ENCODE measurements around the gene TNFAIP8L1. TPM values are rescaled to one million over a fixed set of nuclear protein-coding genes. Genes with fewer than 3 reads are reported as not detected.

Gene TNFAIP8L1
- total RNA-seq, 2 donors from 2014 or later: 5.7 to 6.1 TPM

DNA sequence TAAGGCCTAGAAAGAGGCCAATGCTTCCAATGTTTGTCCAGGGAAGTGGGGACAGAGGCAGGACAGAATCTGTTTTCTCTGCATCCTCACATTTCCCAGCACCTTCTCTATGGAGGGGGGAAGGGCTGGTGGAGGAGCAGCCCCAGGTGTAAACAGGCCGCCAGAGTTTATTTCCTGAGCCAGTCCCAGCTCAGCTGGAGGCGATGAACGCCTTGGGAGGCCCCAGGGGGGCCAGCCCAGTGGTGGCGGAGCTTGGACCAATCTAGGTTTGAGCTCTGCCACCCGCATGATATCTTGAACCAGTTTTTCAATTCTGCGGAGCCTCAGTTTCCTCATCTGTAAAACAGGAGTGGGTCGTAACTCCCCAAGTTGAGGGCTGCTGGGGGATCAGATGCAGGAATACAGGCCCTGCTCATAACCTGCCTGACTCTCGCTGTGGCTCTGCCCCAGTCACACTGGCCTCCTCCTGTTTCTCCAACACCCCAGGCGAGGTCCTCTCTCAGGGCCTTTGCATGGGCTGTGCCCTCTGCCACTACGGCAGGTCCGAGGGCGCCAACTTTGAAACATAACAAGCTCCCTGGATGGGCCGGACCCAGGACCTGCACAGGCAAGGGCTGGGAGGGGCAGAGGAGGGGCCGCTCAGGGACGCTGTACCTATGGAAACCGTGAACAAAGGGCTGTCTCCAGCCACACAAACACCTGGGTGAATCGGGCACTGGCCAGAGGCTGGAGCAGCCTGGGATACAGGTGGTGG, 1.1 kb downstream of the TNFAIP8L1 start:
- intact Hi-C loops (cut with DNase I): no loop called here
- no peak for DNase-seq (ENCODE audit: low spot score)

DNA sequence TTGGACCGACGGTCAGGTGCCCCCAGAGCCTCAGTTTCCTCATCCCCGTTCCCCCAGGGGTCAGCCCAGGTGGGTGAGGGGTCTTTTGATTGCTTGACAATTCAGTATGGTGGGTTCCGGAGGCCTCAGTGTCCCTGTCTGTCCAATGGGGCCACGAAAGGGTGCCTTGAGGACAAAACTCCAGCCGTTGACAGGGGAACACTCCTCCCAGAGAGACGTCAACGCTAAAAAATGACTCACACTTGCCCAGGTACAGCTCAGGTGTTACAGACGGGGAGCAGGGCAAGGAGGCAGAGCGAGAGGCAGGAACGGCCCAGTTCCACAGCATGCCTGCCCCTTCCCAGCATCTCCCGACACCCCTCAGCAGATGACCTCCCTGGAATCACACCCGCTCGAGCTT, 1.8 kb downstream of the TNFAIP8L1 start:
- intact Hi-C loops (cut with DNase I): no loop called here
- no peak for DNase-seq (ENCODE audit: low spot score)

DNA sequence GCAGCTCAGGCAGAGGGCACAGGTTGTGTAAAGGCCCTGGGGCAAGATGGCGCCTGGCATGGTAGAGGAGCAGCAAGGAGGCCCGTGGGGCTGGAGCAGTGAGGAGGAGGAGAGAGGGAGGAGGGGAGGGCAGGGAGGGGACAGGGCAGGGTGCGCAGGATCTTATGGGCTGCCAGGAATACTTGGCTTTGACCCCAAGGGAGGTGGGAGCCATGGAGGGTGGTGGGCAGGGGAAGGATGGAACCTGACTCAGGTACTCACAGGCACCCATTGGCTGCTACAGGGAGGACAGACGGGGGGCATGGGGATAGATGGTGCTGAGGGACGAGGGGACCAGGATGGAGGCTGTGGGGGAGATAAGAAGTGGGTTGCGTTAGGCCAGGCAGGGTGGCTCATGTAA, 3.3 kb downstream of the TNFAIP8L1 start:
- DNase-seq (ENCODE audit: low spot score): no peak
- intact Hi-C loops (cut with DNase I): no loop called here

DNA sequence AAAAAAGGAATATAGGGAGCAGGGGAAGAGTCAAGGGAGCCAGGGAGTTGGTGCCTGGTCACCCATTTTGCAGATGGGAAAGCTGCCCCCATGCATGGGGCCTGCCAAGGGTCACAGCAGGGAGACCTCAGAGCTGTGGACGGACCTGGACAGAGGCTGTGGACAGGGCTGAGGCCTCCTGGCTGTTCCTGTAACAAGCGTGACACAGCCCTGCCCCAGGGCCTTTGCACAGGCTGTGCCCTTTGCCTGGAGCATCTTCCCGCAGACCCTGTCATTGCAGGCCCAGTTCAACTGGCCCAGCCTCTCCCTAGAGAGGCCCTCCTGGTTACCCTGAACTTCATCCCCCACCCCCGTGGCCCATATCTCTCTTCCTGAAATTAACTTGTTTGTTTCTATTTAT, 6.4 kb downstream of the TNFAIP8L1 start:
- intact Hi-C loops (cut with DNase I): no loop called here
- DNase-seq (ENCODE audit: low spot score): no peak

DNA sequence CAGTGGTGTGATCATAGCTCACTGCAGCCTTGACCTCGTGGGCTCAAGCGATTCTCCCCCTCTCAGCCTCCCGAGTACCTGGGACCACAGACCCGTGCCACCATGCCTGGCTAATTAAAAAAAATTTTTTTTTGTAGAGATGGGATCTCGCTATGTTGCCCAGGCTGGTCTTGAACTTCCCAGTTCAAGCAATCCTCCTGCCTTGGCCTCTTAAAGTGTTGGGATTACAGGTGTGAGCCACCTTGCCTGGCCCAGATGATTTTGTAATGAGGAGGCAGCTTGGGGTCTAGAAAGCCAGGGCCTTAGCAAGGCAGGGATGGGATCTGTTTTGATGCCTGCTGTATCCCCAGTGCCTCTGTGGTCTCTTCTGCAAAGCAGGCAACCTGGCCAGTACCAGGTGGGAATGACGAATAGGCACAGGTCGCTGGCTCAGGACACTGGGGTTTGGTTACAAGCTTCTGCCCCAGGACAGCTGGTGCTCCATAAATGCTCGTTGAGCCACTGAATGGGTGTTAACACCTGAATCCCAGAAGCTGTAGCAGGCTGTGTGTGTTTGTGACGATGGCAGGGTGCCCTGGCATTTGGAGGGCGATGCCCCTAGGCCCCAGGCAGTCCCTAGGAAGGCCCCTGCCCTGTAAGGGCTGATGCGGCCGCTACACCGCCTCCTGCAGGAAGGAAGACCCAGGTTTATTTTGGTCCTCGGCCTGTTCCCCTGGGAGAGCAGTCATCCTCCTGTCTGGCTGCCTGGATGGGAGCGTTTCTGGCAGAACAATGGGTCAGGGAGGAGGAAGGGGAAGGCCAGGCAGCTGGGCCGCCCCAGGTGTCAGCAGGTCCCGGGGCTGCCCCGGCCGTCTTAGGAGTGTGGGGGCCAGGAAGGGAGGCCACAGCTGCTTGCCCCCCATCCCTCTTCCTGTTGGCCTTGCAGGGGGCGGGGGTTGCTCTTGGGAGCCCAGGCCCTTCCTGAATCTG, 8.6 kb downstream of the TNFAIP8L1 start:
- intact Hi-C loops (cut with DNase I): no loop called here
- DNase-seq (ENCODE audit: low spot score): peak; percentile 82

DNA sequence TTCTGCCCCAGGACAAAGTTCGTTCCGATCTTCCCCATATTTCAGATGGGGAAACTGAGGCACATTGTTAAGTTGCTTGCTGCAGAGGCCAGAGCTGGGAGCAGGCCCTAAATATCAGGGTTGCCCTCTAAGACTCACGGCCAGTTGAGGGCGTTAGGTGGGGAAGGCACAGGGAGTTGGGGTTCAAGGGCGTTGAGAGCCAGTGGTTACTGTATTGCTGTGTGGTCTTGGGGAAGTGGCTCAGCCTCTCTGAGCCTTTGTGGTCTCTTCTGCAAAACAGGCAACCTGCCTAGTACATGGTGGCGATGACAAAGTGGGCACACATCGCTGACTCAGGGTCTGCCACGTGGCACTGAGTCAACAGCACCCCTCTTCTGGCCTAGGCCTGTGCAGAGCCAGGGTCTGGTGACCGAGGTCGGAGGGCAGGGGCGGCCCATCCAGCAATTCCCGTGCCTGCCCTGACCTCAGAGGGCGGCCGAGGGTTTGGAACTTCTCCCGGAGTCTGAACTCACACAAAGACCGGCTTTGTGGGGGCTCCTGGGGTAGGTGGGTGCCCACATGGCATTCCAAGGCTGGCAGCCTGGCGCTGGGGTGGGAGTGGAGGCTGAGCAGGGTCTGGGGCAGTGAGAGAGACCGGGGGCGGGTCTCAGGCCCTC, 10.2 kb downstream of the TNFAIP8L1 start:
- intact Hi-C loops (cut with DNase I): no loop called here
- DNase-seq (ENCODE audit: low spot score): no peak

DNA sequence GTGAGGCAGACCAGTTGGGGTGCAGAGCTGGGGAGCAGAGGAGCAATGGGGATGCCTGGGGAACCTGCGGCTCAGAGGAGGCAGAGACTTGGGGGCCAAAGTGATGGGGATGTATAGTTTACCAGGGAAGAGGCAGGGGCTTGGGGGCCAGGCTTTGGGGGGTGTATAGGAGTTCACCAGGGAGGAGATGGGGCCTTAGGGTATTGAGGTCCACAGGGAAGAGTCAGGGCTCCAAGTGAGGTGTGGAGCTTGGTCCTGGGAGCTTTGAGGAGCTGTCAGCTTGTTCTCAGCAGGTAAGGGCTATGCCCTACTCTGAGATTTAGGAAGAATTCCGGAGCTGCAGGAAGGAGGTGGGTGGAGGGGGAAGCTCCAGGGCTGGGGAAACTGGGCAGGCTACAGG, 10.8 kb downstream of the TNFAIP8L1 start:
- intact Hi-C loops (cut with DNase I): no loop called here
- no peak for DNase-seq (ENCODE audit: low spot score)

DNA sequence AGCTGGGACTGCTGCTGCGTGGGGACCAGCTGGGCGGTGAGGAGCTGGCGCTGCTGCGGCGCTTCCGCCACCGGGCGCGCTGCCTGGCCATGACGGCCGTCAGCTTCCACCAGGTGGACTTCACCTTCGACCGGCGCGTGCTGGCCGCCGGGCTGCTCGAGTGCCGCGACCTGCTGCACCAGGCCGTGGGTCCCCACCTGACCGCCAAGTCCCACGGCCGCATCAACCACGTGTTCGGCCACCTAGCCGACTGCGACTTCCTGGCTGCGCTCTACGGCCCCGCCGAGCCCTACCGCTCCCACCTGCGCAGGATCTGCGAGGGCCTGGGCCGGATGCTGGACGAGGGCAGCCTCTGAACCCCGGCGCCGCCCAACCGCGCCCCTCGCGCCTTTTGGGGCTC, 12.8 kb downstream of the TNFAIP8L1 start:
- DNase-seq (ENCODE audit: low spot score): no peak
- intact Hi-C loops (cut with DNase I): no loop called here

DNA sequence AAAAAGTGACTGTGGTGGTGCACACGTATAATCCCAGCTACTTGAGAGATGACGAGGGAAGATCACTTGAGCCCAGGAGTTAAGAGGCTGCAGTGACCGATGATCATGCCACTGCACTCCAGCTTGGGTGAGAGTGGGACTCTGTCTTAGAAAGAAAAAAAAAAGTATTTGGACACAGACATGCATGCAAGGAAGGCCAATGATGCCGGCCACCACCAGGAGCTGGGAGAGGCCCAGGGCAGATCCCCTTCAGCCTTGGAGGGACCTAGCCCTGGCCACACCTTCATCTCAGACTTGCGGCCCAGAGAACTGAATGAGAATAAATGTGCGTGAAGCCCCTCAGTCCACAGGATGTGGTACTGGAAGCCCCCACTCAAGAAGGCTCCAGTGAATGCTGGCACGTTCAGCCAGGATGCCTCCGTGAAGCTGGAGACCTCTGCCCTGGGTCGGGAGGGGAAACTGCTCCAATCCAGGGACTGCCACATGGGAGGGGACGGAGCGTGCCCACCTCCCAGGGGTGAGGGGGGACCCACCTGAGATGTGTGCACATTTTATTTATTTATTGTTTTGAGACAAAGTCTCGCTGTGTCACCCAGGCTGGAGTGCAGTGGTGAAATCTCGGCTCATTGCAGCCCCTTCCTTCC, 14.6 kb downstream of the TNFAIP8L1 start:
- intact Hi-C loops (cut with DNase I): no loop called here
- DNase-seq (ENCODE audit: low spot score): no peak

DNA sequence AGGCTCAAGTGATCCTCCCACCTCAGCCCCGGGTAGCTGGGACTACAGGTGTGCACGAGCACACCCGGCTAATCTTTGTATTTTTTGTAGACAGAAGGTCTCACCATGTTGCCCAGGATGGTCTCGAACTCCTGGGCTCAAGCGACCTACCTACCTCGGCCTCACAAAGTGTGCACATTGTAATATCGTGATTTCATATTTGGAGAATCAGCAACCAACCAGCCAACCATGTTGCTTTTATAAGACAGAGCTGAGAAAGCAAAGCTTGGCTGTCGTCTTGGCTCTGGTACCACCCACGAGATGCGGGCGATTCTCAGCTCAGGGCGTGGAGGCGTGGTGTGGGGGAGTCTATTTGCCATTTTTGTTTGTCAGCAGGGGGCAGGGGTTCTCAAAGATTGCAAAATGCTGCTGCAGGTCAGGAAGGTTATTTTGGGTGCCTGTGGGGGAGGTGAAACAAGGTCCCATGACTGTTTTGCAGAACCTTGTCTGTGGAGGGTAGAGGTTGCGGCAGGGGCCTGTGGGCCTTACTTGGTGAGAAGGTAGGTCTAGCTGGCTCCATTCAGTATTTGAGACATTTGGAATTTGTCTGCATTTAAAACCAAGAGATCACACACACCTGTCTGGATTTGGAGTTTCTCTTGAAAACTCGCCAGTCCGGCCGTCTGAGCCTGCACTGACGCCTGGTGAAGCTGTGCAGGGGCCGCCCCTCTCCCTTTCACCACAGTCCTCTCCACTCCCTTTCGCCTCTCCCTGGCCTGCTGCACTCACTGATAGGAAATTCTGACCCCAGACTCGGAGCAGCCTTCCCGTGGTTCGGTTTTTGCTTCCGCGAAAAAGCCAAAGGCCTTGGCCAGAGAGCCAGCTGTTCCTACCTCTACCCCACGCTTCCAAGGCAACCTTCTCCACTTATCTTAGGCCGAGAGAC, 15.4 kb downstream of the TNFAIP8L1 start:
- intact Hi-C loops (cut with DNase I): no loop called here
- no peak for DNase-seq (ENCODE audit: low spot score)

DNA sequence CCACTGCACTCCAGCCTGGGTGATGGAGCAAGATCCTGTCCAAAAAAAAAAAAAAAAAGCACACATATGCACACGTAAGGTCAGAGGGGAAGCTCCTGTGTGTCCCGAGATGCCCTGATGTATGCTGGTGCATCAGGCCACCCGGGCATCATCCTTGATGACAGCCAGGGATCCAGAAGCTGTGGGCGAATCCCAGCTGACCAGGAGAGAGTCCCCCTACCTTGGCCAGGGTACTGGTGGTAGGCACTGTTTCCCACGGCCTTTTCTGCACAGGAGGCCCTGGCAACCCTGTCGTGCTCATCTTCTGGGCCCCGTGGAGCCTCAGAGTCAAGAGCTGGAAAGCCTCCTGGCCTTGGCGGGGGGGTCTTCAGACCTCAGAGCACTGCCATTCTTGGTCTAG, 16.8 kb downstream of the TNFAIP8L1 start:
- intact Hi-C loops (cut with DNase I): no loop called here
- no peak for DNase-seq (ENCODE audit: low spot score)

DNA sequence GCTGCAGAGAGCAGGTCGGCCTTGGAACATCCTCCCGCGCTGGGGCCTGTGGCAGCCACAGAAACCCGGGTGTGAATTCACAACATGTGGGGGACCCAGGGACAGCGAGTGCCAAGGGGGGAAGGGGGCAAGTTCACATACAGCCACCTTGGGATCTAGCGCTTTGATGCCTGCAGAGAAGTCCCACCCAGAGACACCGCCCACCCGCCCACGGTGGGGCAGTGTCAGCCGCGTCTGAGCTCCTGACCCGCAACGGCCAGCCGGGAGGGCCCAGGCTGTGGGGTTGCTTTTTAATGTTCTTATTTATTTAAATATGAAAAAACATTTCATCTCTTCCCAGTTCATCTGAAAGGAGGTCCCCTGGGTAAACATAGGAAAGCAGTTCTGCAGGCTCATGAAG, 17.9 kb downstream of the TNFAIP8L1 start:
- intact Hi-C loops (cut with DNase I): no loop called here
- DNase-seq (ENCODE audit: low spot score): no peak

DNA sequence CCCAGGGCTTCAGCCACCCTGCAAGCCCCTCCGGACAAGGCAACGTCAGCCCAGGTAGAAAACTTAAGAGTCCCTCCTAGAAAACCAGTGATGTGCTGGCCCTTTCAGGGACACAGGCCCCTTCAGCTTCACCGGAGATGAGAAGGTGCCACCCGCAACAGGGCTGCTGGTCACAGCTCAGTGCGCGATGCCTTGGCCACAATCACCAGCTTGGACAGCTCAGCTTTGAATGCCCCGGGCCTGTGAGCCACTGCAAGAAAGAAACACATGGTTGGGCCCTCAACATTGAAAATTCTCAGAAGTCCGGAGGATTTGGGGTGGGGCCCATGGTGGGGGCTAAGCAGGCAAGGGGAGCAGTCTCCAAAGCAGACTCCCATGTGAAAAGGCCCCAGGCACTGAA, 18.5 kb downstream of the TNFAIP8L1 start:
- intact Hi-C loops (cut with DNase I): no loop called here
- no peak for DNase-seq (ENCODE audit: low spot score)

DNA sequence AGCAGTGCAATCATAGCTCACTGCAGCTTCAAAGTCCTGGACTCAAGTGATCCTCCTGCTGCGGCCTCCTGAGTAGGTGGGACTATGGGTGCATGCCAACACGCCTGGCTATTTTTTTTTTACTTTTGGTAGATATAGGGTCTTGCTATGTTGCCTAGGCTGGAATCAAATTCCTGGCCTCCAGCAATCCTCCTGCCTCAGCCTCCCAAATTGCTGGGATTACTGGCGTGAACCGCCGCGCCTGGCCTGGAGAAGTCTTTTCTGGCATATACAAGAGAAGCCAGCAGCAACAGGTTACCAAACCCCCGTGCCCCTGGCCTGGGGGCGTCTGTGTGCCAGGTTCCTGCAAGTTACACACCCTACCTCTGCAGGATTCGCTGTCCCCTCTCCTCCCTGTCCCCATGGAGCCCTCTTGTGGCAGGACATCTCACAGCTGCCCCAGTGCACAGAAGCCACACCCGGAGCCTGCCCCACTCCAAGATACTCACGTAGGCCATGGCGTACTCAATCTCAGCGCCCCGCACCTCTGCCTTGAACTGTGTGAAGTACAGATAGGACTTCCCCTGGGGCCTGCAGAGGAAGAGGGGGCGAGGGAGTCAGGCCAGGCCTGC, 21.0 kb downstream of the TNFAIP8L1 start:
- intact Hi-C loops (cut with DNase I): no loop called here
- no peak for DNase-seq (ENCODE audit: low spot score)

DNA sequence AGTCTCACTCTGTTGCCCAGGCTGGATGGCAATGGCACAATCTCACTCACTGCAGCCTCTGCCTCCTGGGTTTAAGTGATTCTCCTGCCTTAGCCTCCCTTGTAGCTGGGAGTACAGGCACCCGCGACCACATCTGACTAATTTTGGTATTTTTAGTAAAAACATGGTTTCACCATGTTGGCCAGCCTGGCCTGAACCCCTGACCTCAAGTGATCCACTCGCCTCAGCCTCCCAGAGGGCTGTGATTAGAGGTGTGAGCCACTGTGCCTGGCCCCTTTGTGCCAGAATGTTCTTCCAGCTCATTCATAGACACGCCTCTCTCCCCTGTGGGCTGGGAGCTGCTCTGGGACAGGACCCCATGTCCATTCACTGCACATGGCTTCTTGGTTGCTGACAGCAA, 21.7 kb downstream of the TNFAIP8L1 start:
- no peak for DNase-seq (ENCODE audit: low spot score)
- intact Hi-C loops (cut with DNase I): no loop called here

DNA sequence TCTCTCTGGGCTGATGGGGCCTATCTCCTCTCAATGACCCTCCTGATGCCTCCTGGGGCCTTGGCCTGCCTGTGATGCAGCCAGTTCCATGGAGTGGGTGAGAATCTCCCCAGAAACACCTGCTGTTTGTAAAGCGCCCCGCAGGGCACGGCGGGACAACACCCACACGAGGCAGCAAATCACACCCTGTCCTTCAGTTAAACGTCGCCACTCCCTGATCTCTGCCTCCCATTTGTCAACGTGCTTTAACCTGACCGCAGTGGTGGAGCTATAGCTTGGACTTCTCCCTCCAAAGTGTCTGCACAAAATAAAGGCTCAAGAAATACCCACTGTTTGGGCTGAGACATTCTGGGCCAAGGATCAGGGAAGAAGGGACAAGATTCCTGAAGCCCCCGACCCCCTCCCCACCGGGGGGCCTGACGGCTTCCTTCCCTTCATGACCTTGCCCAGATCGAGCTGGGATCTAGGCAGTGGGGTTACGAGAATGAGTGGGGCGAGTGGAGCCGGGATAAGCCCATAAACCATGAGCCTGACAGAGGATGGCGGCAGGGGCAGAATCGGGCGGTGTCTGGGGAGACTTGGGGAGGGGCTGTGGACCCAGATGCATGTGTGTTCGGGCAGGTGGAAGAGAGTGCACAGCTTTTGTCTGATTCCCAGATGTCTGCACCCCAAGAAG, 22.8 kb downstream of the TNFAIP8L1 start:
- DNase-seq (ENCODE audit: low spot score): no peak
- intact Hi-C loops (cut with DNase I): no loop called here

DNA sequence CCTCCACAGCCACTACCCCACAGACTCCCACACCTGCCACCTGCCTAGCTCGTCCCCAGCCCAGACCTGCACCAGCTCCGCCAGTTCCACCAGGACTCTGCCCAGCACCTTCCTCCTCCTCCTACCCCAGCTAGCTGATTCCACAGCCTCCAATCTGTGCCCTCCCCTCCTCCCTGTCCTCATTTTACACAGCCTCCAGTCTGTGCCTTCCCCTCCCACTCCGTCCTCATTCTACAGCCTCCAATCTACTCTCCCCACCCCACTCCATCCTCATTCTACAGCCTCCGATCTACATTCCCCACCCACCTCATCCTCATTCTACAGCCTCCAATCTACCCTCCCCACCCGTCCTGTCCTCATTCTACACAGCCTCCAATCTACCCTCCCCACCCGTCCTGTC, 23.5 kb downstream of the TNFAIP8L1 start:
- intact Hi-C loops (cut with DNase I): no loop called here
- DNase-seq (ENCODE audit: low spot score): no peak

DNA sequence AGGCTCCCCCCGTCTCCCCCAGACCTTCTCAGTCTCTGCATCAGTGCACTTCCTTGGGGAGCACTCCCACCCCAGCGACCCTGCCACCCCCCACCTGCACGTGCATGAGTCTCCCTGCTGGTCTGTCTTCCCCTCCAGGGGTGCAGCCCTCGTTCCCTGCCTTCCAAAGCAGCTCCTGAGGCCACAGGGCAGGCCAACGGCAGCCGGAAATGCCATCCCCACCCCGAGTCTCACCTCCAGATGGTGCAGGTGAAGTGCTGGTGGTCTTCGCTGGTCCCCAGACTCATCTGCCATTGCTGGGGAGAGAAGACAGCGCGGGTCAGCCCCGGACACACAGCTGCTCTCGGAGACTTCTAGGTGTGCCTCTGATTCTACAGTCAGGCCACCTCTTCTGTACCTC, 25.3 kb downstream of the TNFAIP8L1 start:
- intact Hi-C loops (cut with DNase I): no loop called here

More for the DNA sequence above, 25.3 kb downstream of the TNFAIP8L1 start:
- no peak for DNase-seq (ENCODE audit: low spot score)
